GM21515 (cell line): Measurements from ENCODE around the gene CDH4.

Source experiments
- ATAC-seq: cut with Tn5 transposase; IDR thresholded peaks from one replicate; pipeline ENCODE4 v1.9.1; 2021; ENCODE audit not compliant: unreplicated experiment

Gene CDH4

DNA sequence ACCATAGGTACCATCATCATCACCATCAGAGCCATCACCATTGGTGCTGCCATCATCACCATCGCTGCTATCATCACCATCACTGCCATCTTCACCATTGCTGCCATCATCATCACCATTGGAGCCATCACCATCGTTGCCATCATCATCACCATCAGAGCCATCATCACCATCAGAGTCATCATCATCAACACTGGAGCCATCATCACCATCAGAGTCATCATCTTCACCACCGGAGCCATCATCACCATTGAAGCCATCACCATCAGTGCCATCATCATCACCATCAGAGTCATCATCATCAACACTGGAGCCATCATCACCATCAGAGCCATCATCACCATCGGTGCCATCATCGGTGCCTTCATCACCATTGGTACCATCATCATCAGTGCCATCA lies 474.9 kb downstream of the CDH4 start:
- ATAC-seq: no peak

GRCh38 chr20:61727761-61728160 lies 475.7 kb downstream of the CDH4 start:
- ATAC-seq: no peak

DNA sequence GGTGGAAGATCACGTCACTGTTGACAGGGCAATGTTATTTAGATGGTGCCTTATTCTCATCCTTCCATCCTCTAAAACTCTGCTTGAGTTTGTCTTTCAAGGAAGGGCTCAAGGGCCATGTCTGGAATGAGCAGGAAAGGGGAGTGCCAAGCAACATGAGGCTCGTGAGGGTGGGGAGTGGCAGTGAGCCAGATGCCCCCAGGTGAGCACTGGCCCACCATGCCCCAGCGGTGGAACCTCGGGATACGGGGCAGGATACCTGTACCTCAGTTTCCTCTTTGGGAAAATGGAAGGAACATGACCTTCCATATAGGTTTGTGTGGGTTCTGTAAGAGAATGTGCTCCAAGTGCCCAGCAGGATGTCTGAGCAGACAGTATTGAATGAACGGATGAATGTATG lies 476.3 kb downstream of the CDH4 start:
- ATAC-seq: no peak

GRCh38 chr20:61728786-61729770 lies 477.0 kb downstream of the CDH4 start:
- ATAC-seq: no peak

GRCh38 chr20:61730631-61731362 lies 478.7 kb downstream of the CDH4 start:
- ATAC-seq: no peak

DNA sequence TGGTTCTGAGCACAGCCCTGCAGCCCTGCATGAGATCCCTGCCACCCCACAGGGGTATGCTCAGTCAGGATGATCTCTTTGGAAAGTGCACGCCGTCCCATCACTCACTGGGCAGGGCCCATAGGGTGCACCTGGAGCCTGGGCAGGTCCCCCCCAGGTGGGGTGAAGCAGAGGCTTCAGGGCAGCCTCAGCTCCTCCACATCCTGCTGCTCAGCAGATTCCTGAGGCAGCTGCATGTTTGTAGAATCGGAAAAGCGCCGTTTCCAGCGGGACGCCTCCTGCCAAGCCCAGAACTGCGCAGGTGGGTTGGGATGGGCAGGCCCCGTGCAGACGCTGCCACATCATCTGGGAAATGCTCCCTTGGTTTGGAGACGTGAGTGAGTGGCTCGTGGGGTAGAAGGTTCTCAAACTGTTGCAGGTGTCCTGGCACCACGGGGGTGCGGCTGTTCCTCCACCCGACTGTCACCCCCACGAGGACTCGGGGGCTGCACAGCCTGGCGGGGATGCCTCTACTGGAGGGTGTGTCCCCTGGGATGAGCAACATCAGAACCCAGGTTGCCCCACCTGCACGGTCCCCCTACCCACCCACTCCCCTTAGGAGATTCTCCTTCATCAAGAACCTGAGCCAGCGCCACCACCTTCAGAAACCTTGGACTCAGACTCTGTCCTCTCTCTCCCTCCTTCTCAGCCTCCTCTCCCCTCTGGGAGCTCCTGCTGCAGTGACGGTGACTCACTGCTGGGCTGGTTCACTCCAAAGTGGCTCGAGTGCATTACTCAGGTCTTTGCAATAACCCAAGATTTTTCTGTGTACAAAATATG lies 479.5 kb downstream of the CDH4 start:
- no peak for ATAC-seq

GRCh38 chr20:61732511-61733210 lies 480.6 kb downstream of the CDH4 start:
- ATAC-seq: no peak

DNA sequence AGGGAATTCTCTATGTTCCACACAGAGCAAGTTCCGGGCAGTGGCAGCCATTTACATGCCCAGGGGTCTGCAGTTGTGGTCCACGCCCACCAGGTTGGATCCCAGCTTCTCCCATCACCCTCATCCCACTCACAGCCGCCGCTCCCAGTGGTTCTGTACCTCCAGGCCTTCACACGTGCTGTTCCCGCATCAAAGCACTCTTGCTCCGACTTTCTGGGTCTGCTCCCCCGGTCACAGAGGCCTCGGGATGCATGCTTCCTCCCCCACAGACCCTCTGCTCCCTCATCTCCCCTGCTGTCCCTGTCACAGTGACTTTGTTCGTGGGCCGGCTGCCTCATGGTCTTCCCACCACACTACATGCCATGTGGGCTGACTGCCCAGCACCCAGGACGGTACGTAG lies 481.2 kb downstream of the CDH4 start:
- ATAC-seq: no peak

DNA sequence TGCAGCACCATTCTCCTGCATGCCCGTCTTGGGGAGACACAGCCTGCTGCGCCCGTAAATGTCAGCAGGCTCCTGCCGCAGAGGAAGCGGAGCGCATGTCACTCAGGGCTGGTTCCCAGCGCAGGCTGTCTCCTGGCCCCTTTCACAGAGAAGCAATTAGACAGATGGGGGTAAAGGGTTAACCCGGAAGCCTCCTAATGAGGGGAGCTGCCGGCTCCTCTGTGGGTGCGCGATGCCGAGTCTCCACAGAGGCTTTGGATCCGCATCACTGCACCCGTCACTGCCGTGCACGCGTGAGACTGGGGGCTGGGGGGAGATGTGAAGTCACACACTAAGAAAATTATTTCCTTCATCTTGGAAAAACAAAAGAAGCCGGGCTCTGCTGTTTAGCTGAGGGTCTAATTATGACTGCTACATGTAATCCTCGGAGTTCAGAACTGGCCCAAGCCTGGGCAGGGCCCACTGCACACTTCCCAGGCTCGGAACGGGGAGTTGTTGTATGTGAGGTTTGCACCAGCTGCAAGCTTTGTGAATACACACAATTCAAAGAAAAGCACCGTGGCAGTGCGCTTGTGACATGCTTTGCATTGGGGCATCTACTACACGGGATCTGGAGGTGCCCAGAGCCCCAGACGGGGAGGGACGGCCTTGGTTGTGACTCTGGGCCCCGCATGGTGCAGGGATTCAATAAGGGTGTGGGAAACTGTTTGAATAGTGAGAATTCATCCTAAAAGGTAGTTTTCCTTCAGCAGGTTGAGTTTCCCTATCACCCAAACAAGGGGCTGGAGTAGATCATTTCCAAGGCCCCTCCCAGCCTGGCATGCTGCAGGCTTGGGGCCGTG lies 482.1 kb downstream of the CDH4 start:
- no peak for ATAC-seq

DNA sequence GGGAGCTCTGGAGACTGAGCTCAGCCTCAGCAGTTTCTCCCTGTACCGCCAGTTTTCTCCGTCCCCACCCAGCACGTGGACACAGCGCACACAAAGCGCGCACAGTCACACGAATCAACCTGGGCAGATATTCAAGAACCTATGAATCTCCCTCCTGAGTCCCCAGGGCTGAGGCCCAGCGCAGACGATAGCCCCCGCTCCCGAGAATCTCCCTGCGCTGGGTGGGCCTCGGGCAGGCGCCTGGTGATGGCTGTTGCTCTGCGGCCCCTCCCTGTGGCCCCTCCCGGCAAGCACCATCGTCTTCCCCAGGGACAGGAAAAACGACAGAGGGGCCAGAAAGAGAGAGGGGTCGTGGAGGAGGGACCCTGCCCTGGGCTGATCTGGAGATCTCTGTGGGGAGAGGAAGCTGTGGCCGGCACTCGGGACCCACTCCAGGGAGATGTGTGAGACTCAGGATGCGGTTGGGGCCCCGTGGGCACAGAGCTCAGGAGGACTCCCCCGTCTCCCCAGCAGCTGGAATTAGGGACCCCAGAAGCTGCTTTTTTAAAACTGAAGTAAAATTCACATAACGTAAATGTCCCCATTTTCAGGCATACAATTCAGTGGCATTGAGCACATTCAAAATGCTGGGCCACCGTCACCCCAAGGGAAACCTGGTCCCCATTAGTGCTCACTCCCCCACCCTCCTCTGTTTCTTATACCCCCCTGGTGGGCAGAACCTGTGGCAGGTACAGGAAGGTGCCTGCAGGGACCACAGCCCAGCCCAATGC lies 482.9 kb downstream of the CDH4 start:
- ATAC-seq: no peak

DNA sequence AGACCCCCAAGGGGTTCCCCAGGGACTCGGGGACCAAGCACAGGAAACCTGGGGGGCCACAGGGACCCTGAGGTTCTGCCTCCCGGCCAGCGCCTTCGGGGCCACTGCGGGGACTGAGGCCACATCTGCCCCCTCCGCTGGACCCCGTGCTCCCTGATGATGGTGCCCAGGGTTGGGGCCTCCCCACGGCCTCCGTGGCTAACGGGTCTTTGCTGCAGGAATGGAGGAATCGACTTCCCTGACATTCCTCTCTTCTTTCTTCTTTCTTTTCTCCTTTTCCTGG lies 483.4 kb downstream of the CDH4 start:
- ATAC-seq: no peak

GRCh38 chr20:61736001-61736635 lies 484.1 kb downstream of the CDH4 start:
- ATAC-seq: no peak

DNA sequence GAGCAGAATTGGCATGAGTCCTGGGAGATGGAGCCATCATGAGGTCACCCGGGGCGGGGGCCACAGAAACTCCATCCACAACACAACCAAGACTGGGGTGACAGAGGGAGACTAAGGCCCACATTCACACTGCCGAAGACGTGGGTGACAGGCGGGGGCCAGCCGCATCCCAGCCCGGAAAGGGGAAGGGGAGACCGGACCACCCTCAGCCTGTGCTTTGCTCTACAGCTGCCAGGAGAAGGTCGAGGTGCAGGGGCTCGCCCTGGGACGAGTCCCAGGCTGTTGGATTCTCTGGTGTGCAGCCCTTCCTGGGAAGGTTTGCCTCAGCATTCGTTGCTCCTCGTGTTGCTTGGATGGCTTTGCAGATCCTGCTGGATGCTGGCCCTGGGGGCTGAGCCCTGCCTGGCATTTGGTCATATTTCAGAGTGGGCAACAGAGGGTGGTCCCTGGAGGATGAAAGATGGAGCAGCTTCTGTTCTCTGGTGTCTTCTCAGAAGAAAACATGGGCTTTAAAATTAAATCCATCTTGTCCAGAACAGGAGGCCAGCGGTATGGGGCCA lies 484.8 kb downstream of the CDH4 start:
- ATAC-seq: no peak

DNA sequence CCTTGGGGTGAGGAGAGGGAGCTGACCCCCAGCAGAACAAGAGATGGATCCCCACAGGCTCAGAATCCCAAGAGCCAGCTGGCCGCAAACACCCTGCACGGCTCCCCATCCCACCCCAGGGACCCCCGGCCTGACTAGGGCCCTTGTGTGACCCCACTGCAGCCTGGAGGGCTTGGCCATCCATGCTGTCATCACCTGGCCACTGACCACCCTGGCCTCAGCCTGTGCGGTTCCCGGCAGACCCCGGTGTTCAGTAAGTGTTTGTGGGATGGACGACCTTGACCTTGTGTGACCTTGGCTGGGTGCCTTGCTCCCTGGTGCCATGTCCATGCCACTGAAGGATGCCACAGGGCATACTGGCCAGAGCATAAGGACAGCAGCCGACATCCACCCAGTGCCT lies 485.3 kb downstream of the CDH4 start:
- no peak for ATAC-seq

- no peak for ATAC-seq
Observed at GRCh38 chr20:61737812-61738443, 485.9 kb downstream of the CDH4 start.

GRCh38 chr20:61738601-61739069 lies 486.6 kb downstream of the CDH4 start:
- ATAC-seq: no peak

- ATAC-seq: no peak
Observed at GRCh38 chr20:61739086-61739831, 487.2 kb downstream of the CDH4 start.
